Natural killer cell (primary cell): ENCODE data around the gene PRSS38. TPM values are rescaled to one million over a fixed set of nuclear protein-coding genes. Genes with fewer than 3 reads are reported as not detected.

Experiments used
- ATAC-seq, 3 donors: fragments of 150-1000 bp in 2 of 3; fragments of 200-7000 bp in 1 of 3; cut with Tn5 transposase; 1 replicate in 1 of 3; 2 replicates in 2 of 3; pipeline ENCODE4 v1.10.0; 2021; ENCODE audit warnings: mild to moderate bottlenecking in 2 of 3, moderate library complexity in 2 of 3
- DNase-seq, 2 donors: peaks; one replicate each; pipeline versions ENCODE4 v3.0.0 to v3.0.0-alpha.2; 2013 to 2021; ENCODE audit warnings: mixed read lengths in 1 of 2
- H3K27ac ChIP-seq: one replicate; pipeline ENCODE4 v1.5.1; 2013; ENCODE audit warnings: mild to moderate bottlenecking, low read length
- H3K27me3 ChIP-seq: one replicate; pipeline ENCODE4 v1.6.1; 2013; ENCODE audit warnings: low read length; ENCODE audit not compliant: control insufficient read depth, insufficient read depth
- H3K36me3 ChIP-seq: one replicate; pipeline ENCODE4 v1.6.1; 2013; ENCODE audit warnings: low read length; ENCODE audit not compliant: control insufficient read depth, insufficient read depth
- H3K4me1 ChIP-seq: one replicate; pipeline ENCODE4 v1.6.1; 2013; ENCODE audit warnings: low read length; ENCODE audit not compliant: control insufficient read depth, insufficient read depth
- H3K4me3 ChIP-seq: one replicate; pipeline ENCODE4 v1.5.1; 2013; ENCODE audit warnings: low read length
- H3K9me3 ChIP-seq: one replicate; pipeline ENCODE4 v1.6.1; 2013; ENCODE audit warnings: low read length; ENCODE audit not compliant: control insufficient read depth, insufficient read depth
- H3K27ac Mint-ChIP-seq, 2 donors: one replicate each; pipeline ENCODE4 v1.8.0; 2022; ENCODE audit warnings: mild to moderate bottlenecking in 2 of 2, mixed read lengths in 2 of 2, moderate library complexity in 1 of 2
- H3K27me3 Mint-ChIP-seq, 2 donors: one replicate each; pipeline ENCODE4 v1.8.0; 2022; ENCODE audit warnings: low read depth in 2 of 2, mixed read lengths in 2 of 2
- H3K36me3 Mint-ChIP-seq: one replicate; pipeline ENCODE4 v1.8.0; 2022; ENCODE audit warnings: mixed read lengths
- H3K4me1 Mint-ChIP-seq, 2 donors: one replicate each; pipeline ENCODE4 v1.8.0; 2022; ENCODE audit warnings: mixed read lengths in 2 of 2
- H3K4me3 Mint-ChIP-seq: one replicate; pipeline ENCODE4 v1.8.0; 2022; ENCODE audit warnings: mild to moderate bottlenecking, moderate library complexity, mixed read lengths
- H3K9me3 Mint-ChIP-seq, 2 donors: one replicate each; pipeline ENCODE4 v1.8.0; 2022; ENCODE audit warnings: mixed read lengths in 2 of 2
- CTCF ChIP-seq: fragments of 200-600 bp; IDR thresholded peaks from one replicate; pipeline ENCODE4 v1.8.0; 2022; ENCODE audit warnings: antibody characterized with exemption
- WGBS: methylation state at CpG from one replicate; pipeline ENCODE4 v1.1.7; 2013; ENCODE audit warnings: missing lambda C conversion rate; ENCODE audit not compliant: insufficient coverage; 5-methylcytosine and 5-hydroxymethylcytosine counted together
- intact Hi-C: fragments of 100-400 bp; cut with micrococcal nuclease; formaldehyde crosslinking; loops from one replicate; pipeline ENCODE4 v1.14.2; 2022
- total RNA-seq, 4 donors: library from RNA; stranded (reverse); fragments of 120-200 nt in 1 of 4; gene quantifications; one replicate each; pipeline versions ENCODE4 v1.2.3 to v1.2.4, GENCODE V29; 2013 to 2022

PRSS38 gene
- total RNA-seq, 3 donors from 2014 or later (not counting 1 experiment from before 2014, with no cell fraction given), result not detected

- no peaks in the 10 kb centered on the region for H3K4me1 Mint-ChIP-seq
- no peaks in the 10 kb centered on the region for H3K4me1 ChIP-seq
- H3K9me3 Mint-ChIP-seq, result no peaks in the 10 kb centered on the region
- no peak overlapping the region for H3K4me3 ChIP-seq
- no peak overlapping the region for H3K27ac ChIP-seq
- H3K27ac Mint-ChIP-seq, result no peak overlapping the region
- no peaks in the 10 kb centered on the region for H3K27me3 ChIP-seq
- ATAC-seq (no peak), DNase-seq (no peak)
- H3K4me3 Mint-ChIP-seq, result no peak overlapping the region
- peaks cover 21 to 37% of the 10 kb centered on the region in 2 donors for H3K27me3 Mint-ChIP-seq
- no peaks in the 10 kb centered on the region for H3K9me3 ChIP-seq
- intact Hi-C loops, result no loop called here
- no peak for TF ChIP-seq CTCF
- peaks cover 3% of the 10 kb centered on the region for H3K36me3 Mint-ChIP-seq
- no peaks in the 10 kb centered on the region for H3K36me3 ChIP-seq
Observed at GRCh38 chr1:227854189-227854588, 38.7 kb downstream of the PRSS38 start.

- Mint-ChIP-seq H3K27me3 (peaks cover 25 to 34% of the 10 kb centered on the region in 2 donors), H3K36me3 (no peaks in the 10 kb centered on the region), H3K9me3 (no peaks in the 10 kb centered on the region), H3K27ac (no peak overlapping the region), H3K4me3 (no peak overlapping the region), H3K4me1 (no peaks in the 10 kb centered on the region)
- TF ChIP-seq CTCF, result no peak
- Histone ChIP-seq H3K27ac (no peak overlapping the region), H3K27me3 (no peaks in the 10 kb centered on the region), H3K4me3 (no peak overlapping the region), H3K4me1 (no peaks in the 10 kb centered on the region), H3K9me3 (no peaks in the 10 kb centered on the region), H3K36me3 (no peaks in the 10 kb centered on the region)
- 85% methylated on average over 4 of the region's 4 CpGs for WGBS
- ATAC-seq (no peak), DNase-seq (no peak)
- intact Hi-C loops, result no loop called here
Observed at GRCh38 chr1:227855687-227856086, 40.2 kb downstream of the PRSS38 start.

- Histone ChIP-seq H3K4me1 (no peaks in the 10 kb centered on the region), H3K4me3 (no peak overlapping the region), H3K27me3 (no peaks in the 10 kb centered on the region), H3K27ac (no peak overlapping the region), H3K36me3 (no peaks in the 10 kb centered on the region), H3K9me3 (no peaks in the 10 kb centered on the region)
- Mint-ChIP-seq H3K4me3 (no peak overlapping the region), H3K27me3 (peaks cover 27 to 39% of the 10 kb centered on the region in 2 donors), H3K9me3 (no peaks in the 10 kb centered on the region), H3K4me1 (no peaks in the 10 kb centered on the region), H3K27ac (no peak overlapping the region), H3K36me3 (no peaks in the 10 kb centered on the region)
- intact Hi-C loops, result no loop called here
- DNase-seq, result no peak
- ATAC-seq, result no peak
- no peak for TF ChIP-seq CTCF
- WGBS, result 93% methylated on average over 6 of the region's 7 CpGs
Observed at GRCh38 chr1:227856147-227856858, 40.8 kb downstream of the PRSS38 start.

- H3K27ac Mint-ChIP-seq, result no peak overlapping the region
- H3K9me3 Mint-ChIP-seq, result peaks cover 2 to 3% of the 10 kb centered on the region in 2 donors
- ATAC-seq (no peak), DNase-seq (no peak)
- no peak overlapping the region for H3K27ac ChIP-seq
- TF ChIP-seq CTCF, result no peak
- peaks cover 18 to 28% of the 10 kb centered on the region in 2 donors for H3K27me3 Mint-ChIP-seq
- no peaks in the 10 kb centered on the region for H3K36me3 ChIP-seq
- H3K4me1 Mint-ChIP-seq, result peaks cover 8 to 9% of the 10 kb centered on the region in 2 donors
- H3K36me3 Mint-ChIP-seq, result peaks cover 9% of the 10 kb centered on the region
- H3K27me3 ChIP-seq, result no peaks in the 10 kb centered on the region
- H3K4me3 Mint-ChIP-seq, result no peak overlapping the region
- H3K4me3 ChIP-seq, result no peak overlapping the region
- H3K9me3 ChIP-seq, result no peaks in the 10 kb centered on the region
- intact Hi-C loops, result no loop called here
- peaks cover 6% of the 10 kb centered on the region for H3K4me1 ChIP-seq
Observed at GRCh38 chr1:227864882-227865281, 49.4 kb downstream of the PRSS38 start.
